HepG2 (cell line): ENCODE measurements around the gene PARVA. TPM values are rescaled to one million over a fixed set of nuclear protein-coding genes. Genes with fewer than 3 reads are reported as not detected.

Experiments used
- ATAC-seq: fragments of 200-7000 bp; cut with Tn5 transposase; 3 replicates; pipeline ENCODE4 v1.9.1; 2020; ENCODE audit warnings: mild to moderate bottlenecking, moderate library complexity
- BruUV-seq: library from RNA; stranded (reverse); fragments of 400-500 nt; replicated peaks from 2 replicates; lab custom pipeline; 2021; lab: Mats Ljungman, UMichigan
- CTCF ChIA-PET: fragments of 300-600 bp; formaldehyde crosslinking; extraction: SDS; loops from one replicate; lab custom pipeline; 2021; ENCODE audit warnings: low total read pairs, inconsistent platforms, low intra/inter-chr PET ratio; lab: Yijun Ruan, JAX
- POLR2A ChIA-PET: fragments of 350-600 bp; sonication (Branson Sonifier 250); formaldehyde crosslinking; loops from one replicate; lab custom pipeline; 2020; ENCODE audit warnings: antibody characterized with exemption, inconsistent platforms; lab: Yijun Ruan, JAX
- DNase-seq: peaks from one replicate; pipeline ENCODE4 v3.0.0-alpha.2; 2015; ENCODE audit warnings: low spot score
- FAIRE-seq: peaks from 3 replicates; lab custom pipeline; 2011; peaks lifted over from hg19 to GRCh38; lab: Jason Lieb, UNC
- H2AFZ ChIP-seq: one replicate; pipeline ENCODE4 v1.6.1; 2011; ENCODE audit warnings: low read length, inconsistent platforms
- H3K27ac ChIP-seq: fragments of 300-600 bp; 3 replicates; pipeline ENCODE4 v1.8.0; 2011; ENCODE audit warnings: mixed run types, mild to moderate bottlenecking, mixed read lengths, low read length, inconsistent platforms; ENCODE audit not compliant: insufficient read depth; ENCODE audit errors: extremely low read length
- H3K27me3 ChIP-seq, 2 experiments: fragments of 200-600 bp in 1 of 2; 2 replicates in 1 of 2; 3 replicates in 1 of 2; pipeline versions ENCODE4 v1.6.0 to v1.8.0; 2011; ENCODE audit warnings: low read length in 2 of 2, mild to moderate bottlenecking in 2 of 2, moderate library complexity in 2 of 2, inconsistent platforms in 1 of 2; ENCODE audit not compliant: insufficient read depth in 2 of 2, control insufficient read depth in 1 of 2
- H3K36me3 ChIP-seq, 2 experiments: fragments of 200-600 bp in 1 of 2; replicated peaks in 1 of 2; 2 replicates in 1 of 2; 3 replicates in 1 of 2; pipeline versions ENCODE4 v1.5.1 to v1.8.0; 2011; ENCODE audit warnings: low read length in 2 of 2, inconsistent platforms in 1 of 2; ENCODE audit not compliant: insufficient read depth in 2 of 2, control insufficient read depth in 1 of 2
- H3K4me1 ChIP-seq: 2 replicates; pipeline ENCODE4 v1.5.1; 2012; ENCODE audit warnings: low read length, inconsistent platforms; ENCODE audit not compliant: insufficient read depth
- H3K4me2 ChIP-seq: 2 replicates; pipeline ENCODE4 v1.6.0; 2011; ENCODE audit warnings: low read depth, low read length, inconsistent platforms
- H3K4me3 ChIP-seq, 3 experiments: fragments of 200-600 bp in 1 of 3; sonication (generic), shearing (Covaris generic) in 1 of 3; replicated peaks in 1 of 3; 2 replicates each; pipeline ENCODE4 v1.5.1; 2011 to 2016; ENCODE audit warnings: low read length in 3 of 3, inconsistent platforms in 2 of 3, low read depth in 2 of 3, mild to moderate bottlenecking in 2 of 3, control low read depth in 1 of 3, mixed read lengths in 1 of 3; ENCODE audit not compliant: insufficient read depth in 1 of 3
- H3K79me2 ChIP-seq: one replicate; pipeline ENCODE4 v1.6.1; 2011; ENCODE audit warnings: low read length, inconsistent platforms; ENCODE audit not compliant: insufficient read depth
- H3K9ac ChIP-seq: 2 replicates; pipeline ENCODE4 v1.6.0; 2011; ENCODE audit warnings: mild to moderate bottlenecking, low read depth, low read length, inconsistent platforms; ENCODE audit not compliant: insufficient read depth
- H3K9me3 ChIP-seq: 2 replicates; pipeline ENCODE4 v1.5.1; 2012; ENCODE audit warnings: mild to moderate bottlenecking, low read length
- H4K20me1 ChIP-seq: 2 replicates; pipeline ENCODE4 v1.6.0; 2011; ENCODE audit warnings: inconsistent platforms, mild to moderate bottlenecking, low read length, moderate library complexity; ENCODE audit not compliant: insufficient read depth
- EHMT2 ChIP-seq: fragments of 200-600 bp; sonication (generic); IDR thresholded peaks from 2 replicates; pipeline ENCODE4 v1.7.0; 2017; ENCODE audit warnings: antibody characterized with exemption, low read depth, low read length, borderline replicate concordance
- IKZF4 ChIP-seq: sonication (generic); formaldehyde crosslinking; IDR thresholded peaks from 2 replicates; pipeline ENCODE4 v1.5.1; 2020; ENCODE audit warnings: borderline replicate concordance, mild to moderate bottlenecking, low read depth, missing genetic modification reagents; ENCODE audit errors: not compliant biosample characterization
- RAD51 ChIP-seq: fragments of 450-650 bp; IDR thresholded peaks from 2 replicates; pipeline ENCODE4 v1.6.1; 2016; ENCODE audit warnings: borderline replicate concordance
- STAG1 ChIP-seq: sonication (generic); formaldehyde crosslinking; IDR thresholded peaks from 2 replicates; pipeline ENCODE4 v1.4.0; 2020; ENCODE audit warnings: missing genetic modification reagents
- TOPORS ChIP-seq: sonication (generic); formaldehyde crosslinking; IDR thresholded peaks from 2 replicates; pipeline ENCODE4 v1.8.0; 2023; ENCODE audit warnings: mild to moderate bottlenecking, missing genetic modification reagents
- ZNF460 ChIP-seq: sonication (generic); formaldehyde crosslinking; IDR thresholded peaks from 2 replicates; pipeline ENCODE4 v1.5.1; 2020; ENCODE audit warnings: missing genetic modification reagents, mild to moderate bottlenecking, borderline replicate concordance
- ZNF484 ChIP-seq: sonication (generic); formaldehyde crosslinking; IDR thresholded peaks from 2 replicates; pipeline ENCODE4 v1.5.1; 2020; ENCODE audit warnings: mild to moderate bottlenecking, low read depth, missing genetic modification reagents, borderline replicate concordance
- ZNF839 ChIP-seq: sonication (generic); formaldehyde crosslinking; IDR thresholded peaks from 2 replicates; pipeline ENCODE4 v1.4.0; 2020; ENCODE audit warnings: missing genetic modification reagents, mild to moderate bottlenecking, borderline replicate concordance
- WGBS: methylation state at CpG from one replicate; pipeline ENCODE4 v1.1.6; 2017; ENCODE audit warnings: low lambda C conversion rate; 5-methylcytosine and 5-hydroxymethylcytosine counted together
- in situ Hi-C: cut with HindIII; loops from 2 replicates; pipeline ENCODE4 v1.10.0; 2017; ENCODE audit warnings: low pct_unique_long_range_greater_than_20kb; ENCODE audit not compliant: extremely low pct_ligation_motif_present
- intact Hi-C: fragments of 100-400 bp; cut with micrococcal nuclease; formaldehyde crosslinking; loops from one replicate; pipeline ENCODE4 v1.10.0; 2022; ENCODE audit not compliant: unreplicated experiment
- polyA plus RNA-seq, 8 experiments: library from polyadenylated mRNA; depleted of rRNA in 3 of 8; stranded (reverse) in 7 of 8; unstranded in 1 of 8; fragments of >200 nt; fragmentation: Illumina TruSeq in 4 of 8; extraction: Trizol in 4 of 8; gene quantifications; 2 replicates each; pipeline versions ENCODE4 v1.2.1 to v1.2.3, GENCODE V29; 2011 to 2016; ENCODE audit warnings: low read depth in 4 of 8, missing spikeins in 1 of 8, mixed read lengths in 1 of 8; ENCODE audit not compliant: insufficient read depth in 1 of 8
- total RNA-seq, 5 experiments: library from RNA; depleted of rRNA; stranded (reverse); fragments of >200 nt; fragmentation: Illumina TruSeq; extraction: Trizol; gene quantifications; 2 replicates each; pipeline ENCODE4 v1.2.3, GENCODE V29; 2016; ENCODE audit warnings: low read depth in 1 of 5
- TF ChIP-seq, protein P1 (sequence below): sonication (generic); formaldehyde crosslinking; IDR thresholded peaks from 2 replicates; pipeline ENCODE4 v1.4.0; 2020; ENCODE audit warnings: missing genetic modification reagents
- TF ChIP-seq, protein P2 (sequence below): sonication (generic); formaldehyde crosslinking; IDR thresholded peaks from 2 replicates; pipeline ENCODE4 v1.9.0; 2021; ENCODE audit warnings: missing genetic modification reagents, mild to moderate bottlenecking, borderline replicate concordance
- TF ChIP-seq, protein P3 (sequence below): sonication (generic); formaldehyde crosslinking; conservative IDR thresholded peaks from 2 replicates; pipeline ENCODE4 v1.4.0; 2020; ENCODE audit warnings: missing genetic modification reagents

Gene PARVA
- total and polyA plus RNA-seq, 2 of the 13 experiments (the other 11 are each of a cell fraction or from before 2014, with no cell fraction given) = 5.9 to 9.1 TPM

DNA sequence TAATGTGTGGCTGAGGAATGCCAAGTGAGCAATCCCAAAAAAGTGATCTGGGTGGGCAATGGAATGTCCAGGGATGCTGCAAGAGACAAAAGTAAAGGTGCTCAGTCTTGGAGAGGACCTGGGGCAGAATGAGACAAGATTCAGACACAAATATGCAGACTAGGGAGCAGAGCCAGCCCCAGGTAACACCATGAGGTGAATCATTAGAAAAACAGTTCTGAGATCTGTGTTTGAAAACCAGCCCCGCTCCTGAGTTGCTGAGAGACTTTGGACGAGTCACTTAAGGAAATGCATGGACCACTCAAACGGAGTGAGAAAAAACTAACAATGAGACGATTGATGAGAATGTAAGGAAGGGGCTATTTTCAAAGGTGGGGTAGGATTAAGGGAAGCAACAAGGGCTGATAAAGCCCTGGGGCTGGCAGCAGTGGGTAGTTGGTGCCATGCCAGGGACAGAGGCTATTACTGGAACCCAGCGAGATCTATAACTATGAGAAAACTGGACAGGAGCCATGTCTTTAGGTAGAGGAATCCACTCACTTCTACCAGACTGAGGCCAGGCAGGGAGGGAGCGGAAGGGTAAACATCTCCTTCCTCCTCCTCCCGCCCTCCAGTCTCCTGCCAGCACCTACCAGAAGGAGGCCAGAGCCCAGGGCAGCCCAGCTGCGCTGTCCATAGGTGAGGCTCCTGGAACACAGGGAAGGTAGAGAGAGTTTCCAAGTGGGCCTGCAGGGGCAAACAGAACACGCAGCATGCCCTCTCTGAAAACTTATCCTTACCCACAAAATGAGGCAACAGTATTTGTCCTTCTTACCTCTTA lies 166.4 kb downstream of the PARVA start:
- Histone ChIP-seq H3K36me3 (no peaks in the 10 kb centered on the region), H2AFZ (no peak overlapping the region), H3K27ac (no peak overlapping the region), H3K9me3 (no peaks in the 10 kb centered on the region), H3K27me3 (peaks cover 0 to 7% of the 10 kb centered on the region in 2 experiments; a peak in 1 of 5 replicates), H3K4me3 (no peak overlapping the region), H3K4me2 (no peak overlapping the region), H4K20me1 (no peaks in the 10 kb centered on the region), H3K79me2 (no peaks in the 10 kb centered on the region), H3K4me1 (peaks cover 11% of the 10 kb centered on the region), H3K9ac (no peak overlapping the region)
- CTCF ChIA-PET = no interaction called here
- ATAC-seq (peak; percentile 15; the same call in 1 of the 3 replicates), FAIRE-seq (no peak), DNase-seq (no peak)
- intact Hi-C loops (no loop called here), in situ Hi-C loops (no loop called here)
- BruUV-seq = no TSS peak
- TF ChIP-seq RAD51 (no peak), STAG1 (no peak), IKZF4 (no peak), ZNF839 (CRISPR knock-in tag) (no peak), EHMT2 (no peak), TOPORS (CRISPR knock-in tag) (no peak), ZNF460 (CRISPR knock-in tag) (no peak), ZNF484 (CRISPR knock-in tag) (no peak)
- TF ChIP-seq, protein P1, sequence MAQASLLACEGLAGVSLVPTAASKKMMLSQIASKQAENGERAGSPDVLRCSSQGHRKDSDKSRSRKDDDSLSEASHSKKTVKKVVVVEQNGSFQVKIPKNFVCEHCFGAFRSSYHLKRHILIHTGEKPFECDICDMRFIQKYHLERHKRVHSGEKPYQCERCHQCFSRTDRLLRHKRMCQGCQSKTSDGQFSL (CRISPR knock-in tag) = no peak
- TF ChIP-seq, protein P2, sequence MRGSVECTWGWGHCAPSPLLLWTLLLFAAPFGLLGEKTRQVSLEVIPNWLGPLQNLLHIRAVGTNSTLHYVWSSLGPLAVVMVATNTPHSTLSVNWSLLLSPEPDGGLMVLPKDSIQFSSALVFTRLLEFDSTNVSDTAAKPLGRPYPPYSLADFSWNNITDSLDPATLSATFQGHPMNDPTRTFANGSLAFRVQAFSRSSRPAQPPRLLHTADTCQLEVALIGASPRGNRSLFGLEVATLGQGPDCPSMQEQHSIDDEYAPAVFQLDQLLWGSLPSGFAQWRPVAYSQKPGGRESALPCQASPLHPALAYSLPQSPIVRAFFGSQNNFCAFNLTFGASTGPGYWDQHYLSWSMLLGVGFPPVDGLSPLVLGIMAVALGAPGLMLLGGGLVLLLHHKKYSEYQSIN (CRISPR knock-in tag) = no peak
- TF ChIP-seq, protein P3, sequence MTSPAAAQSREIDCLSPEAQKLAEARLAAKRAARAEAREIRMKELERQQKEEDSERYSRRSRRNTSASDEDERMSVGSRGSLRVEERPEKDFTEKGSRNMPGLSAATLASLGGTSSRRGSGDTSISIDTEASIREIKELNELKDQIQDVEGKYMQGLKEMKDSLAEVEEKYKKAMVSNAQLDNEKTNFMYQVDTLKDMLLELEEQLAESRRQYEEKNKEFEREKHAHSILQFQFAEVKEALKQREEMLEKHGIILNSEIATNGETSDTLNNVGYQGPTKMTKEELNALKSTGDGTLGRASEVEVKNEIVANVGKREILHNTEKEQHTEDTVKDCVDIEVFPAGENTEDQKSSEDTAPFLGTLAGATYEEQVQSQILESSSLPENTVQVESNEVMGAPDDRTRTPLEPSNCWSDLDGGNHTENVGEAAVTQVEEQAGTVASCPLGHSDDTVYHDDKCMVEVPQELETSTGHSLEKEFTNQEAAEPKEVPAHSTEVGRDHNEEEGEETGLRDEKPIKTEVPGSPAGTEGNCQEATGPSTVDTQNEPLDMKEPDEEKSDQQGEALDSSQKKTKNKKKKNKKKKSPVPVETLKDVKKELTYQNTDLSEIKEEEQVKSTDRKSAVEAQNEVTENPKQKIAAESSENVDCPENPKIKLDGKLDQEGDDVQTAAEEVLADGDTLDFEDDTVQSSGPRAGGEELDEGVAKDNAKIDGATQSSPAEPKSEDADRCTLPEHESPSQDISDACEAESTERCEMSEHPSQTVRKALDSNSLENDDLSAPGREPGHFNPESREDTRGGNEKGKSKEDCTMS (CRISPR knock-in tag) = no peak
- POLR2A ChIA-PET = no interaction called here
- WGBS = 18% methylated on average over 8 of the region's 9 CpGs
